ENCODE data around the gene ZCCHC8.
"Not testable (repeated sequence)": the region's sequence is repeated elsewhere in the genome, so short reads cannot be mapped to it uniquely, and the experiment has no call there.

Gene ZCCHC8

GRCh38 chr12:122447825-122448224 is 52.9 kb downstream of the ZCCHC8 start:
- H3K9ac ChIP-seq (ENCODE audit: low read depth, low read length); H3K9me3 ChIP-seq (ENCODE audit: control insufficient read depth, insufficient read depth, low read length); H3K4me1 ChIP-seq (ENCODE audit: insufficient read depth, low read length); H3K36me3 ChIP-seq (ENCODE audit: insufficient read depth, low read length): not testable (repeated sequence)

- not testable (repeated sequence) for H3K4me1 ChIP-seq (ENCODE audit: insufficient read depth, low read length); H3K36me3 ChIP-seq (ENCODE audit: insufficient read depth, low read length); H3K9ac ChIP-seq (ENCODE audit: low read depth, low read length); H3K9me3 ChIP-seq (ENCODE audit: control insufficient read depth, insufficient read depth, low read length)
Observed at GRCh38 chr12:122446390-122446789, 54.3 kb downstream of the ZCCHC8 start.

GRCh38 chr12:122444071-122444470 is 56.7 kb downstream of the ZCCHC8 start:
- H3K4me1 ChIP-seq (ENCODE audit: insufficient read depth, low read length); H3K9ac ChIP-seq (ENCODE audit: low read depth, low read length); H3K9me3 ChIP-seq (ENCODE audit: control insufficient read depth, insufficient read depth, low read length); H3K36me3 ChIP-seq (ENCODE audit: insufficient read depth, low read length): not testable (repeated sequence)

- not testable (repeated sequence) for H3K36me3 ChIP-seq (ENCODE audit: insufficient read depth, low read length); H3K9ac ChIP-seq (ENCODE audit: low read depth, low read length); H3K9me3 ChIP-seq (ENCODE audit: control insufficient read depth, insufficient read depth, low read length); H3K4me1 ChIP-seq (ENCODE audit: insufficient read depth, low read length)
Observed at GRCh38 chr12:122438822-122439221, 61.9 kb downstream of the ZCCHC8 start.

- Histone ChIP-seq H3K36me3 (ENCODE audit: insufficient read depth, low read length) (no peaks in the 10 kb centered on the region), H3K9me3 (ENCODE audit: control insufficient read depth, insufficient read depth, low read length) (no peaks in the 10 kb centered on the region), H3K4me1 (ENCODE audit: insufficient read depth, low read length) (no peaks in the 10 kb centered on the region), H3K9ac (ENCODE audit: low read depth, low read length) (no peak overlapping the region)
Observed at GRCh38 chr12:122437656-122438121, 63.0 kb downstream of the ZCCHC8 start.

GRCh38 chr12:122435186-122435585 is 65.5 kb downstream of the ZCCHC8 start:
- H3K9me3 ChIP-seq (ENCODE audit: control insufficient read depth, insufficient read depth, low read length) = no peaks in the 10 kb centered on the region
- no peaks in the 10 kb centered on the region for H3K36me3 ChIP-seq (ENCODE audit: insufficient read depth, low read length)
- no peak overlapping the region for H3K9ac ChIP-seq (ENCODE audit: low read depth, low read length)

GRCh38 chr12:122429043-122429442 is 71.7 kb downstream of the ZCCHC8 start:
- not testable (repeated sequence) for H3K9me3 ChIP-seq (ENCODE audit: control insufficient read depth, insufficient read depth, low read length); H3K36me3 ChIP-seq (ENCODE audit: insufficient read depth, low read length); H3K4me1 ChIP-seq (ENCODE audit: insufficient read depth, low read length); H3K9ac ChIP-seq (ENCODE audit: low read depth, low read length)

More at GRCh38 chr12:122435186-122435585, 65.5 kb downstream of the ZCCHC8 start:
- no peaks in the 10 kb centered on the region for H3K4me1 ChIP-seq (ENCODE audit: insufficient read depth, low read length)

- no peaks in the 10 kb centered on the region for H3K36me3 ChIP-seq (ENCODE audit: insufficient read depth, low read length)
- H3K4me1 ChIP-seq (ENCODE audit: insufficient read depth, low read length) = no peaks in the 10 kb centered on the region
- H3K9ac ChIP-seq (ENCODE audit: low read depth, low read length) = no peak overlapping the region
- H3K9me3 ChIP-seq (ENCODE audit: control insufficient read depth, insufficient read depth, low read length) = no peaks in the 10 kb centered on the region
Observed at GRCh38 chr12:122427403-122427802, 73.3 kb downstream of the ZCCHC8 start.

- Histone ChIP-seq H3K9ac (ENCODE audit: low read depth, low read length) (peak overlapping the region; percentile 61), H3K9me3 (ENCODE audit: control insufficient read depth, insufficient read depth, low read length) (no peaks in the 10 kb centered on the region), H3K36me3 (ENCODE audit: insufficient read depth, low read length) (no peaks in the 10 kb centered on the region), H3K4me1 (ENCODE audit: insufficient read depth, low read length) (peaks cover 7% of the 10 kb centered on the region)
Observed at GRCh38 chr12:122423258-122424165, 77.2 kb downstream of the ZCCHC8 start.

GRCh38 chr12:122422730-122423257 is 77.9 kb downstream of the ZCCHC8 start:
- Histone ChIP-seq H3K36me3 (ENCODE audit: insufficient read depth, low read length) (no peaks in the 10 kb centered on the region), H3K9ac (ENCODE audit: low read depth, low read length) (peak overlapping the region; percentile 61), H3K4me1 (ENCODE audit: insufficient read depth, low read length) (peaks cover 11% of the 10 kb centered on the region), H3K9me3 (ENCODE audit: control insufficient read depth, insufficient read depth, low read length) (no peaks in the 10 kb centered on the region)

GRCh38 chr12:122421821-122422729 is 78.7 kb downstream of the ZCCHC8 start, which contains the start of gene CLIP1:
TSS of gene CLIP1 (minus strand) at chr12:122422669. CDS start at chr12:122380452, 42,217 bp downstream.
- no peaks in the 10 kb centered on the region for H3K9me3 ChIP-seq (ENCODE audit: control insufficient read depth, insufficient read depth, low read length)
- H3K4me1 ChIP-seq (ENCODE audit: insufficient read depth, low read length) = peaks cover 12% of the 10 kb centered on the region
- H3K9ac ChIP-seq (ENCODE audit: low read depth, low read length) = peak within 1 kb of the TSS; percentile 94
- H3K36me3 ChIP-seq (ENCODE audit: insufficient read depth, low read length) = no peaks in the 10 kb centered on the region

All from ES-I3 (cell line).